GM12892 (cell line): Measurements from ENCODE around the gene VAV2.

Experiments used
- POLR2A ChIP-seq: IDR thresholded peaks from 2 replicates; pipeline ENCODE4 v1.6.1; 2011; ENCODE audit warnings: low read depth, low read length, control low read depth
- POLR2AphosphoS5 ChIP-seq: IDR thresholded peaks from 2 replicates; pipeline ENCODE4 v1.6.1; 2011; ENCODE audit warnings: low read depth, low read length, control low read depth
- TAF1 ChIP-seq: IDR thresholded peaks from 2 replicates; pipeline ENCODE4 v1.6.1; 2011; ENCODE audit warnings: low read depth, mild to moderate bottlenecking, control low read depth, low read length, borderline replicate concordance

DNA sequence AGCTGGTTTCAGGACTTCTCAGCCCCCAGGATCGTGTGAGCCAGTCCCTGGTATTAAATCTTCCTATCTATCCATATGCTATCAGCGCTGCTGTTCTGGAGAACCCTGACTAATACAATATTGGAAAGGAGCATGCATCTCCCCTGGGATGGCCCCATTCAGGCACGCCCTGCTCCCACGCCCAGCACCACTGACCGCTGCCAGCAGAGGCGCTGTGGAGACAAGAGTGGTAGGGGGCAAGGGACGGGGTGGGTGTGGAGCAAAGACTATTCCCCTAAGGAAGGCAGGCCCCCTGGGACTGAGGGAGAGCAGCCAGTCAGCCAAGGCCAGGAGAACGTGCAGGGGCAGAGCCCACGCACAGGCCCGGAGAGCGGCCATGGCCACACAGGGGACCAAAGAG, 116.0 kb downstream of the VAV2 start:
- TF ChIP-seq TAF1 = no peak
- TF ChIP-seq POLR2AphosphoS5 = no peak
- TF ChIP-seq POLR2A = no peak
